GM19328 (cell line): ENCODE measurements around the gene AKT1.

ENCODE experiments used
- ATAC-seq: cut with Tn5 transposase; IDR thresholded peaks from one replicate; pipeline ENCODE4 v1.9.1; 2021; ENCODE audit warnings: mild to moderate bottlenecking, moderate library complexity; ENCODE audit not compliant: unreplicated experiment

The AKT1 gene

GRCh38 chr14:104786726-104787675 lies 8.5 kb downstream of the AKT1 start:
- ATAC-seq = no peak

GRCh38 chr14:104786091-104786586 lies 9.4 kb downstream of the AKT1 start:
- ATAC-seq = no peak

GRCh38 chr14:104785708-104786080 lies 9.9 kb downstream of the AKT1 start:
- no peak for ATAC-seq

GRCh38 chr14:104784846-104785707 lies 10.5 kb downstream of the AKT1 start:
- ATAC-seq = no peak

- ATAC-seq = no peak
These were observed 11.4 kb downstream of the AKT1 start for GRCh38 chr14:104784218-104784568.

GRCh38 chr14:104783484-104784217 lies 11.9 kb downstream of the AKT1 start:
- ATAC-seq = no peak

GRCh38 chr14:104782808-104783139 lies 12.8 kb downstream of the AKT1 start:
- ATAC-seq = no peak

- ATAC-seq = no peak
These were observed 13.3 kb downstream of the AKT1 start for GRCh38 chr14:104782086-104782807.

- ATAC-seq = no peak
These were observed 14.1 kb downstream of the AKT1 start for GRCh38 chr14:104781271-104782077.

- ATAC-seq = no peak
These were observed 15.0 kb downstream of the AKT1 start for GRCh38 chr14:104780513-104781030.

GRCh38 chr14:104779776-104780512 lies 15.6 kb downstream of the AKT1 start:
- ATAC-seq = no peak

- ATAC-seq = no peak
These were observed 16.7 kb downstream of the AKT1 start for GRCh38 chr14:104778694-104779331.

GRCh38 chr14:104777808-104778249 lies 17.7 kb downstream of the AKT1 start:
- no peak for ATAC-seq

GRCh38 chr14:104776961-104777807 lies 18.4 kb downstream of the AKT1 start:
- no peak for ATAC-seq

- ATAC-seq = no peak
These were observed 19.1 kb downstream of the AKT1 start for GRCh38 chr14:104776481-104776880.

GRCh38 chr14:104775073-104775489 lies 20.5 kb downstream of the AKT1 start:
- ATAC-seq = no peak

GRCh38 chr14:104774453-104775072 lies 21.0 kb downstream of the AKT1 start:
- no peak for ATAC-seq
